HCT116 (cell line): Measurements from ENCODE around the gene CMBL. TPM values are rescaled to one million over a fixed set of nuclear protein-coding genes. Genes with fewer than 3 reads are reported as not detected.

Source experiments
- ATAC-seq: fragments of 200-7000 bp; cut with Tn5 transposase; 2 replicates; pipeline ENCODE4 v1.9.1; 2020; ENCODE audit warnings: mild to moderate bottlenecking, moderate library complexity
- BruUV-seq: library from RNA; stranded (reverse); fragments of 400-500 nt; replicated peaks from 2 replicates; lab custom pipeline; 2021; lab: Mats Ljungman, UMichigan
- CTCF ChIA-PET: fragments of 300-600 bp; sonication (Branson Sonifier 250); formaldehyde crosslinking; loops from one replicate; lab custom pipeline; 2021; ENCODE audit warnings: antibody characterized with exemption; lab: Charles Lee
- POLR2A ChIA-PET: fragments of 300-600, 350-600 bp; sonication (Branson Sonifier 250); formaldehyde crosslinking; loops from one replicate; lab custom pipeline; 2021; ENCODE audit warnings: antibody characterized with exemption; lab: Charles Lee
- RAD21 ChIA-PET, 2 experiments: fragments of 300-600 bp; sonication (Branson Sonifier 250); formaldehyde crosslinking; loops; one replicate each; lab custom pipeline; 2023; ENCODE audit warnings: low total read pairs in 2 of 2; ENCODE audit not compliant: uncharacterized antibody in 2 of 2, unreplicated experiment in 2 of 2, low non-redundant PET in 1 of 2; lab: Charles Lee
- DNase-seq: peaks from one replicate; pipeline ENCODE4 v3.0.0-alpha.2; 2010; ENCODE audit warnings: low read depth, low spot score
- H2AFZ ChIP-seq: fragments of 200-600 bp; shearing (Covaris generic), sonication (generic); 2 replicates; pipeline ENCODE4 v1.6.1; 2017; ENCODE audit warnings: low read depth, mixed run types, mixed read lengths, antibody characterized with exemption, low read length; ENCODE audit not compliant: poor library complexity, severe bottlenecking
- H3K27ac ChIP-seq: 2 replicates; pipeline ENCODE4 v1.5.1; 2012; ENCODE audit warnings: low read depth, low read length
- H3K27me3 ChIP-seq: fragments of 200-600 bp; sonication (generic); 2 replicates; pipeline ENCODE4 v1.6.1; 2016; ENCODE audit warnings: mixed run types, low read length, mixed read lengths; ENCODE audit not compliant: insufficient read depth
- H3K36me3 ChIP-seq, 2 experiments: fragments of 200-500 bp in 1 of 2; fragments of 200-600 bp in 1 of 2; sonication (Bioruptor generic) in 1 of 2; sonication (generic) in 1 of 2; 2 replicates each; pipeline versions ENCODE4 v1.5.1 to v1.6.1; 2014 to 2016; ENCODE audit warnings: low read length in 2 of 2, inconsistent platforms in 1 of 2, mixed read lengths in 1 of 2, mixed run types in 1 of 2; ENCODE audit not compliant: insufficient read depth in 2 of 2, control insufficient read depth in 1 of 2
- H3K4me1 ChIP-seq, 2 experiments: fragments of 200-600 bp in 1 of 2; sonication (generic) in 1 of 2; 2 replicates each; pipeline versions ENCODE4 v1.5.1 to v1.6.1; 2012 to 2017; ENCODE audit warnings: low read length in 2 of 2, inconsistent platforms in 1 of 2, mild to moderate bottlenecking in 1 of 2, mixed read lengths in 1 of 2, mixed run types in 1 of 2, moderate library complexity in 1 of 2; ENCODE audit not compliant: insufficient read depth in 2 of 2, control insufficient read depth in 1 of 2
- H3K4me2 ChIP-seq: fragments of 200-600 bp; sonication (generic); 2 replicates; pipeline ENCODE4 v1.6.1; 2017; ENCODE audit warnings: mixed run types, low read length, mixed read lengths
- H3K4me3 ChIP-seq, 2 experiments: fragments of 200-600 bp in 1 of 2; sonication (generic) in 1 of 2; replicated peaks in 1 of 2; 2 replicates each; pipeline ENCODE4 v1.5.1; 2011 to 2016; ENCODE audit warnings: low read length in 2 of 2, control low read depth in 1 of 2, low read depth in 1 of 2, mild to moderate bottlenecking in 1 of 2, mixed read lengths in 1 of 2, mixed run types in 1 of 2
- H3K79me2 ChIP-seq: fragments of 200-600 bp; sonication (generic); 2 replicates; pipeline ENCODE4 v1.6.1; 2017; ENCODE audit warnings: mild to moderate bottlenecking, mixed run types, low read length, moderate library complexity, mixed read lengths; ENCODE audit not compliant: insufficient read depth
- H3K9ac ChIP-seq: fragments of 200-600 bp; sonication (generic); 2 replicates; pipeline ENCODE4 v1.6.1; 2016; ENCODE audit warnings: low read length, mixed read lengths
- H3K9me2 ChIP-seq: fragments of 200-600 bp; sonication (generic), shearing (Covaris generic); 2 replicates; pipeline ENCODE4 v1.6.1; 2017; ENCODE audit warnings: mixed run types, mild to moderate bottlenecking, moderate library complexity; ENCODE audit not compliant: insufficient read depth
- H3K9me3 ChIP-seq, 2 experiments: fragments of 200-500 bp in 1 of 2; fragments of 200-600 bp in 1 of 2; sonication (Bioruptor generic) in 1 of 2; sonication (generic) in 1 of 2; 2 replicates each; pipeline ENCODE4 v1.6.1; 2014 to 2017; ENCODE audit warnings: low read length in 2 of 2, mixed read lengths in 2 of 2, inconsistent platforms in 1 of 2, low read depth in 1 of 2, mild to moderate bottlenecking in 1 of 2, mixed run types in 1 of 2, moderate library complexity in 1 of 2; ENCODE audit not compliant: control insufficient read depth in 1 of 2, insufficient read depth in 1 of 2
- H4K20me1 ChIP-seq: fragments of 200-600 bp; sonication (generic), shearing (Covaris generic); 2 replicates; pipeline ENCODE4 v1.6.1; 2017; ENCODE audit warnings: mixed run types, mild to moderate bottlenecking, moderate library complexity; ENCODE audit not compliant: insufficient read depth
- ATF3 ChIP-seq: IDR thresholded peaks from 2 replicates; pipeline ENCODE4 v1.6.1; 2012
- CEBPB ChIP-seq: IDR thresholded peaks from 2 replicates; pipeline ENCODE4 v1.6.1; 2012; ENCODE audit warnings: low read depth
- CTCF ChIP-seq, 3 experiments: fragments of 200-600 bp in 1 of 3; sonication (generic) in 1 of 3; IDR thresholded peaks in 2 of 3; conservative IDR thresholded peaks in 1 of 3; 2 replicates each; pipeline ENCODE4 v1.5.1; 2012 to 2017; ENCODE audit warnings: low read depth in 2 of 3, low read length in 2 of 3, antibody characterized with exemption in 1 of 3, borderline replicate concordance in 1 of 3, control low read depth in 1 of 3, mild to moderate bottlenecking in 1 of 3, mixed read lengths in 1 of 3, mixed run types in 1 of 3, moderate library complexity in 1 of 3; ENCODE audit not compliant: insufficient read depth in 1 of 3
- EGR1 ChIP-seq: IDR thresholded peaks from 2 replicates; pipeline ENCODE4 v1.6.1; 2012; ENCODE audit warnings: low read depth
- EZH2 ChIP-seq: fragments of 200-600 bp; sonication (generic); IDR thresholded peaks from 2 replicates; pipeline ENCODE4 v1.6.1; 2017; ENCODE audit warnings: antibody characterized with exemption, mixed run types
- FOSL1 ChIP-seq: IDR thresholded peaks from 2 replicates; pipeline ENCODE4 v1.6.1; 2012; ENCODE audit warnings: low read depth
- MAX ChIP-seq: IDR thresholded peaks from 2 replicates; pipeline ENCODE4 v1.6.1; 2012
- POLR2A ChIP-seq: IDR thresholded peaks from 2 replicates; pipeline ENCODE4 v1.7.0; 2011; ENCODE audit warnings: borderline replicate concordance; ENCODE audit not compliant: insufficient read depth, insufficient read length; ENCODE audit errors: extremely low read depth
- RAD21 ChIP-seq: IDR thresholded peaks from 2 replicates; pipeline ENCODE4 v1.6.1; 2012; ENCODE audit warnings: low read depth, mild to moderate bottlenecking
- SP1 ChIP-seq: IDR thresholded peaks from 2 replicates; pipeline ENCODE4 v1.6.1; 2012; ENCODE audit warnings: low read depth
- ZFX ChIP-seq: fragments of 450-650 bp; IDR thresholded peaks from 2 replicates; pipeline ENCODE4 v1.6.1; 2017
- intact Hi-C: fragments of 100-400 bp; cut with micrococcal nuclease; formaldehyde crosslinking; loops from 2 replicates; pipeline ENCODE4 v1.10.0; 2022
- total RNA-seq: library from RNA; stranded (reverse); gene quantifications from one replicate; pipeline ENCODE4 v1.2.1, GENCODE V29; 2021; ENCODE audit not compliant: unreplicated experiment

Gene CMBL
- total RNA-seq, 1 experiment from 2014 or later = 51.0 TPM

GRCh38 chr5:10355071-10355889 lies 47.6 kb upstream of the CMBL start:
- Histone ChIP-seq H4K20me1 (peaks cover 4% of the 10 kb centered on the region; the same call in 1 of the 2 replicates), H3K27me3 (no peaks in the 10 kb centered on the region), H3K27ac (no peak overlapping the region), H3K36me3 (no peaks in the 10 kb centered on the region; a peak in 1 of 4 replicates), H3K4me3 (peak overlapping the region; percentile 85 to 91), H3K9me2 (no peaks in the 10 kb centered on the region), H3K79me2 (peaks cover 72% of the 10 kb centered on the region), H3K9ac (peak overlapping the region; percentile 96), H3K4me2 (peak overlapping the region; percentile 90), H3K9me3 (no peaks in the 10 kb centered on the region), H2AFZ (no peak overlapping the region), H3K4me1 (peaks cover 20 to 34% of the 10 kb centered on the region in 2 experiments)
- no TSS peak for BruUV-seq
- DNase-seq = no peak
- ChIA-PET CTCF (no interaction called here), POLR2A (interaction anchor here (2.9 kb wide), 1 partner anchor 46 kb away, joined by 14 read pairs; no protein-coding TSS in a partner anchor), RAD21 (no interaction called here)
- intact Hi-C loops = loop anchor here (5.0 kb wide), 1 partner anchor 48 kb away; the partner anchor contains the start of gene CMBL
- TF ChIP-seq ATF3 = no peak
- no peak for ATAC-seq

GRCh38 chr5:10354048-10354872 lies 46.6 kb upstream of the CMBL start:
- Histone ChIP-seq H3K27ac (peak overlapping the region; percentile 97), H3K79me2 (peaks cover 61% of the 10 kb centered on the region), H3K36me3 (no peaks in the 10 kb centered on the region; a peak in 1 of 4 replicates), H3K9me3 (no peaks in the 10 kb centered on the region), H3K4me3 (peak overlapping the region; percentile 85 to 91), H4K20me1 (peaks cover 4% of the 10 kb centered on the region; the same call in 1 of the 2 replicates), H3K9ac (peak overlapping the region; percentile 96), H3K27me3 (no peaks in the 10 kb centered on the region), H3K4me2 (peak overlapping the region; percentile 90), H3K4me1 (peaks cover 20 to 34% of the 10 kb centered on the region in 2 experiments), H3K9me2 (no peaks in the 10 kb centered on the region), H2AFZ (no peak overlapping the region)
- ATAC-seq = peak; percentile 35
- CTCF ChIA-PET = interaction anchor here (1.5 to 2.0 kb wide), 2 partner anchors 10 to 70 kb away, joined by 6 to 17 read pairs; no protein-coding TSS in a partner anchor
- DNase-seq = no peak
- intact Hi-C loops = no loop called here
- RAD21 ChIA-PET = interaction anchor here in 1 of 2 experiments (1.1 kb wide), 1 partner anchor 71 kb away, joined by 3 read pairs; no protein-coding TSS in a partner anchor
- TSS peak; percentile 61 for BruUV-seq
- POLR2A ChIA-PET = interaction anchor here (0.6 to 2.9 kb wide), 11 partner anchors 10 to 81 kb away, joined by 3 to 14 read pairs (median 4); no protein-coding TSS in a partner anchor
- TF ChIP-seq CEBPB (no peak), CTCF (IDR thresholded peaks at IDR 0.05 in 2 of 3, conservative IDR thresholded peaks at IDR 0.05 in 1 of 3; ENCODE audit: borderline replicate concordance in 1 of 3, insufficient read depth in 1 of 3, low read depth in 2 of 3, low read length in 2 of 3) (no peak), SP1 (no peak), FOSL1 (no peak), ZFX (no peak; the same call in 1 of the 2 replicates), POLR2A (no peak), RAD21 (no peak), EGR1 (no peak), MAX (no peak), EZH2 (no peak)
